Central memory CD8-positive, alpha-beta T cell (primary cell): Measurements from ENCODE around the gene TTC3.

Source experiments
- ATAC-seq: fragments of 150-1000 bp; cut with Tn5 transposase; replicated peaks from 2 replicates; pipeline ENCODE4 v1.10.0; 2022; ENCODE audit warnings: mild to moderate bottlenecking, moderate FRiP score, moderate number of reproducible peaks; ENCODE audit not compliant: poor library complexity, severe bottlenecking; ENCODE audit errors: extremely low read depth
- DNase-seq, 2 donors: peaks; one replicate each; pipeline ENCODE4 v3.0.0; 2021; ENCODE audit warnings: low spot score in 2 of 2
- H3K27ac Mint-ChIP-seq: one replicate; pipeline ENCODE4 v1.8.0; 2022; ENCODE audit warnings: low read depth, mild to moderate bottlenecking, moderate library complexity, mixed read lengths
- H3K27me3 Mint-ChIP-seq: one replicate; pipeline ENCODE4 v1.8.0; 2022; ENCODE audit warnings: mixed read lengths
- H3K36me3 Mint-ChIP-seq: one replicate; pipeline ENCODE4 v1.8.0; 2022; ENCODE audit warnings: mild to moderate bottlenecking, moderate library complexity, mixed read lengths; ENCODE audit not compliant: insufficient read depth
- H3K4me1 Mint-ChIP-seq: one replicate; pipeline ENCODE4 v1.8.0; 2022; ENCODE audit warnings: mixed read lengths
- H3K4me3 Mint-ChIP-seq: one replicate; pipeline ENCODE4 v1.8.0; 2022; ENCODE audit warnings: mild to moderate bottlenecking, moderate library complexity, mixed read lengths
- H3K9me3 Mint-ChIP-seq: one replicate; pipeline ENCODE4 v1.8.0; 2022; ENCODE audit warnings: mixed read lengths

The TTC3 gene

GRCh38 chr21:37063433-37063832 is 9.6 kb upstream of the TTC3 start:
- H3K27me3 Mint-ChIP-seq = no peaks in the 10 kb centered on the region
- ATAC-seq (no peak), DNase-seq (no peak)
- H3K4me3 Mint-ChIP-seq = no peak overlapping the region
- H3K27ac Mint-ChIP-seq = no peak overlapping the region
- no peaks in the 10 kb centered on the region for H3K4me1 Mint-ChIP-seq
- peaks cover 8% of the 10 kb centered on the region for H3K36me3 Mint-ChIP-seq
- H3K9me3 Mint-ChIP-seq = no peaks in the 10 kb centered on the region

DNA sequence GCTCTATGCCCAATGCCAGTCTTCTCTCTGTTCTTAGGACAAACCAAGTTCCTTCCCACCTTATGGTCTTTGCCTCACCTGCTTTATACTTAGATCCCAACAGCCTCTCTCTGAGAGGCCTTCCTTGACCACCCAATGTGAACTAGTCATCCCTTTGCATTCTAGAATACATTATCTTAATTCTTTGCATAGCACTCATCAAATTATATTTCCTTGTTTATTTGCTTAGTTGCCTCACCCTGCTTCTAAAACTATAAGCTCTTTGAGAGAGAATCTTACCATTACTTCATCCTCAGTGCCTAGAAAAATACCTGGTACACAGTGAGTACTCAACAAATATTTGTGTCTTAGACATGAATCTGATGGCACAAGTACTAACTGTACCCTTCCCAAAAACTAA is 8.2 kb upstream of the TTC3 start:
- ATAC-seq = no peak

GRCh38 chr21:37065561-37066177 is 7.4 kb upstream of the TTC3 start:
- H3K27me3 Mint-ChIP-seq = no peaks in the 10 kb centered on the region
- ATAC-seq = no peak
- H3K4me1 Mint-ChIP-seq = peaks cover 10% of the 10 kb centered on the region
- peaks cover 19% of the 10 kb centered on the region for H3K36me3 Mint-ChIP-seq
- no peak for DNase-seq
- H3K9me3 Mint-ChIP-seq = no peaks in the 10 kb centered on the region
- no peak overlapping the region for H3K4me3 Mint-ChIP-seq
- H3K27ac Mint-ChIP-seq = no peak overlapping the region

More for the DNA sequence above, 8.2 kb upstream of the TTC3 start:
- Mint-ChIP-seq H3K9me3 (no peaks in the 10 kb centered on the region), H3K27me3 (no peaks in the 10 kb centered on the region), H3K27ac (no peak overlapping the region), H3K4me1 (peaks cover 2% of the 10 kb centered on the region), H3K4me3 (no peak overlapping the region), H3K36me3 (peaks cover 15% of the 10 kb centered on the region)
- DNase-seq = no peak

DNA sequence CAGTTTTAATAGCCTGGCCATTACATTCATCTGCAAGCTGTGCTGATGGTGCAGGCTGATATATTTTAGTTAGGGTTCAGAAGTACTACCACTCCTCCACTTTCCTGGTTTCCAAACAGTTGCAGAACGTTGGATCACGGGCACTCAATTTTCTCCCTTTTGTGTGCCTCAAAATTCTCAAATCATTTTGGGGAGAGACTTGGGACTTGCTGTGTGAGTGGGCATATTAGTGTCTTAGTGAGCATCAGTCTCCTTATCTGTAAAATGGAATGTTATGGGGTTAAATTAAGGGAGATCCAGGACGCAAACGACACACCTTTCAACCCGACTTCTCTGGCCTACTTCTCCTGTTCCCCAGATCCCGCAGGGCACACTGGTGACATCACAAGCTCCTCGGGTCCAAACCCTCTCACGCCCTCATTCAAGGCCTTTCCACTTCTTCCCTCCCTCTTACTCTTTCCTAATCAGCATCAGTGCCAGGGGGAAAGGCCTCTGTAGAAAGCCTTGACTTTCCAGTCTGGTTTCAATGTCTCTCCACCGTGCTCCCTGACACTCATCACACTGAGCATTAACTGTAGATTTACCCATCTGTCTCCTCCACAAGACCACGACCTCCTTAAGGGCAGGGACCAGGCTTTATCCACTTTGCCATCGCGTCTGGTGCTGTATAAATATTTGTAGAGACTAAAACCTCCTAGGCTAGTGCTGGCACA is 1.3 kb upstream of the TTC3 start:
- no peak for ATAC-seq
- Mint-ChIP-seq H3K27me3 (no peaks in the 10 kb centered on the region), H3K27ac (peak overlapping the region; percentile 99), H3K36me3 (peaks cover 42% of the 10 kb centered on the region), H3K4me3 (peak overlapping the region; percentile 97), H3K9me3 (no peaks in the 10 kb centered on the region), H3K4me1 (peaks cover 43% of the 10 kb centered on the region)
- no peak for DNase-seq

GRCh38 chr21:37072274-37072987 is 623 bp upstream of the TTC3 start:
- no peaks in the 10 kb centered on the region for H3K27me3 Mint-ChIP-seq
- H3K9me3 Mint-ChIP-seq = no peaks in the 10 kb centered on the region
- DNase-seq = no peak
- peak; percentile 50 for ATAC-seq
- H3K27ac Mint-ChIP-seq = peak overlapping the region; percentile 99
- peaks cover 44% of the 10 kb centered on the region for H3K4me1 Mint-ChIP-seq
- H3K4me3 Mint-ChIP-seq = peak overlapping the region; percentile 97
- H3K36me3 Mint-ChIP-seq = peaks cover 42% of the 10 kb centered on the region

- Mint-ChIP-seq H3K27me3 (no peaks in the 10 kb centered on the region), H3K36me3 (peaks cover 36% of the 10 kb centered on the region), H3K9me3 (no peaks in the 10 kb centered on the region), H3K4me3 (peak overlapping the region; percentile 97), H3K4me1 (peaks cover 52% of the 10 kb centered on the region), H3K27ac (peak overlapping the region; percentile 99)
- ATAC-seq (peak; percentile 57), DNase-seq (peak in 1 of 2 donors; percentile 64)
These were observed 553 bp downstream of the TTC3 start for GRCh38 chr21:37073417-37074196.

DNA sequence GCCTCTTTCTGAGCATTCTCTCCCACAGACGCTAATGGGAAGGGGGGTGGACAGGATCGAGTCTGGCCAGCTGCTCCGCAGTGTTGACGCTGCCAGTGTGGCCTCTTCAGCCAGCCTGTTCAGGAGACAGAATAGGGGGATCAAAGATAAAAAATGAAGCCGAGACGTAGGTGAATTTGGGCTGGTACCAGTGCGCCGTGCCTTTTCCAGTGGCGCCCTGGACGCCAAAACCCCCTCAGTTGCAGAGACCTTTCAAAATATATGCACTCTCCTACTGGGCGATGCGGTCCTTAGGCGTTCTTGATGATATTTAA is 1.1 kb downstream of the TTC3 start:
- ATAC-seq (no peak), DNase-seq (no peak)
- Mint-ChIP-seq H3K4me1 (peaks cover 55% of the 10 kb centered on the region), H3K4me3 (peak overlapping the region; percentile 97), H3K9me3 (no peaks in the 10 kb centered on the region), H3K27ac (peak overlapping the region; percentile 99), H3K27me3 (no peaks in the 10 kb centered on the region), H3K36me3 (peaks cover 31% of the 10 kb centered on the region)

DNA sequence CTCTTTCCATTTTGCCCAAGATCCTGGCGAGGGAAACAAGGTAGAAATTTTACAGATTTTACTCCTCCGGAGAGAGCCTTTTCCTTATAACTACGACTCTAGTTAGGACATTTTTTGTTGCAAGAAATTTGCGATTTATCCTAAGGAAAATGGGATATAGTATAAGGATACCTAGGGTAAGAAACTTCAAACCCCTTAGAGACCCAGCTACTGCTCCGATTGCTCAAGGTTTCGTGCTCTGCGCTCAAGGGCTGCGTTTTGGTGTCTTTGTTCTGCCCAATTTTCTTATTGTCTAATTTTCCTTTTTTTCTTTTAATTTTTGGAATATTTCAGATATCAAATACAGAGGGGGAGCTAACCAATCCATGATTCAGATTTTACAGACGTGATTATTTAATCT is 1.5 kb downstream of the TTC3 start:
- no peaks in the 10 kb centered on the region for H3K27me3 Mint-ChIP-seq
- DNase-seq (no peak), ATAC-seq (no peak)
- peaks cover 59% of the 10 kb centered on the region for H3K4me1 Mint-ChIP-seq
- peak overlapping the region; percentile 97 for H3K4me3 Mint-ChIP-seq
- H3K36me3 Mint-ChIP-seq = peaks cover 30% of the 10 kb centered on the region
- H3K9me3 Mint-ChIP-seq = no peaks in the 10 kb centered on the region
- peak overlapping the region; percentile 99 for H3K27ac Mint-ChIP-seq

- Mint-ChIP-seq H3K36me3 (peaks cover 30% of the 10 kb centered on the region), H3K4me3 (peak overlapping the region; percentile 97), H3K4me1 (peaks cover 58% of the 10 kb centered on the region), H3K27ac (no peak overlapping the region), H3K9me3 (no peaks in the 10 kb centered on the region), H3K27me3 (no peaks in the 10 kb centered on the region)
- DNase-seq = no peak
- no peak for ATAC-seq
These were observed 2.2 kb downstream of the TTC3 start for GRCh38 chr21:37075214-37075770.

- Mint-ChIP-seq H3K4me3 (no peak overlapping the region), H3K9me3 (no peaks in the 10 kb centered on the region), H3K27ac (no peak overlapping the region), H3K27me3 (no peaks in the 10 kb centered on the region), H3K4me1 (peaks cover 56% of the 10 kb centered on the region), H3K36me3 (peaks cover 25% of the 10 kb centered on the region)
- no peak for ATAC-seq
- DNase-seq = no peak
These were observed 3.2 kb downstream of the TTC3 start for GRCh38 chr21:37076087-37076850.

DNA sequence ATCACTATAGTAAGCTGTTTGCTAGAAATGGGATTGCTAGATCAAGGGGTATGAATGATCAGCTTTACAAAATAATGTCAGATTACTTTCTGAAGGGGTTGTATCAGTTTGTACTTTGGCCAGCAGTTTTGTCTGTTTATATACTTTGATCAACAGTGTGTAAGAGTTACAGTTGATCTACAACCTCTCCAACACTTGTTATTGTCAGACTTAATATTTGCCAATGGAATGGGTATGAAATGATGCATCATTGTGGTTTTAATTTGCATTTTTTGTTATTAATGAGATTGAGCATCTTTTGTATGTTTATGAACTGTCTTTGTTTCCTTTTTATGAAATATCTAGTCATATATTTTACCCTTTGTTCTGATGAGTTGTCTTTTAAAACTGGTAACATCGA is 4.3 kb downstream of the TTC3 start:
- H3K4me3 Mint-ChIP-seq = no peak overlapping the region
- ATAC-seq (no peak), DNase-seq (no peak)
- no peaks in the 10 kb centered on the region for H3K27me3 Mint-ChIP-seq
- H3K36me3 Mint-ChIP-seq = peaks cover 18% of the 10 kb centered on the region
- peaks cover 45% of the 10 kb centered on the region for H3K4me1 Mint-ChIP-seq
- H3K27ac Mint-ChIP-seq = peak overlapping the region; percentile 55
- no peaks in the 10 kb centered on the region for H3K9me3 Mint-ChIP-seq
